Epithelial cell of prostate (primary cell): ENCODE results near the gene TUBA1A.
A peak's percentile ranks its signal among the peaks of the same experiment; 100 is the strongest.
"Not testable (repeated sequence)": the region's sequence is repeated elsewhere in the genome, so short reads cannot be mapped to it uniquely, and the experiment has no call there.

Source experiments
- DNase-seq: peaks from one replicate; pipeline ENCODE4 v3.0.0-alpha.2; 2011; ENCODE audit warnings: low read depth, low spot score
- H3K27ac ChIP-seq: fragments of 450-650 bp; 2 replicates; pipeline ENCODE4 v1.5.1; 2017; ENCODE audit warnings: mild to moderate bottlenecking

Gene TUBA1A

GRCh38 chr12:49201595-49202295, 12.9 kb upstream of the TUBA1A start:
- H3K27ac ChIP-seq, result peak overlapping the region; percentile 36
- no peak for DNase-seq

- DNase-seq, result no peak
- peak overlapping the region; percentile 36 for H3K27ac ChIP-seq
Observed at GRCh38 chr12:49200919-49201594, 12.2 kb upstream of the TUBA1A start.

- no peak overlapping the region for H3K27ac ChIP-seq
- DNase-seq, result no peak
Observed at GRCh38 chr12:49198431-49199155, 9.7 kb upstream of the TUBA1A start.

- DNase-seq, result no peak
- H3K27ac ChIP-seq, result no peak overlapping the region
Observed at GRCh38 chr12:49197256-49197655, 8.4 kb upstream of the TUBA1A start.

GRCh38 chr12:49195736-49196135, 6.9 kb upstream of the TUBA1A start:
- no peak for DNase-seq
- H3K27ac ChIP-seq, result no peak overlapping the region

- not testable (repeated sequence) for H3K27ac ChIP-seq, DNase-seq
Observed at GRCh38 chr12:49193746-49194145, 4.9 kb upstream of the TUBA1A start.

- not testable (repeated sequence) for H3K27ac ChIP-seq, DNase-seq
Observed at GRCh38 chr12:49191498-49191897, 2.6 kb upstream of the TUBA1A start.

GRCh38 chr12:49190974-49191373, 2.1 kb upstream of the TUBA1A start:
- no peak overlapping the region for H3K27ac ChIP-seq
- DNase-seq, result no peak

- no peak overlapping the region for H3K27ac ChIP-seq
- no peak for DNase-seq
Observed at GRCh38 chr12:49189731-49190716, 1.1 kb upstream of the TUBA1A start.

GRCh38 chr12:49188201-49188915, 522 bp downstream of the TUBA1A start:
- peak overlapping the region; percentile 64 for H3K27ac ChIP-seq
- DNase-seq, result no peak

GRCh38 chr12:49187184-49187583, 1.7 kb downstream of the TUBA1A start:
- H3K27ac ChIP-seq, result no peak overlapping the region
- no peak for DNase-seq

- not testable (repeated sequence) for DNase-seq, H3K27ac ChIP-seq
Observed at GRCh38 chr12:49186307-49186706, 2.6 kb downstream of the TUBA1A start.

- not testable (repeated sequence) for H3K27ac ChIP-seq, DNase-seq
Observed at GRCh38 chr12:49184697-49185096, 4.2 kb downstream of the TUBA1A start.

- H3K27ac ChIP-seq, DNase-seq: not testable (repeated sequence)
Observed at GRCh38 chr12:49183214-49183950, 5.5 kb downstream of the TUBA1A start.

- no peak for DNase-seq
Observed at GRCh38 chr12:49174218-49174617, 14.7 kb downstream of the TUBA1A start.

GRCh38 chr12:49170924-49171323, 18.0 kb downstream of the TUBA1A start:
- DNase-seq, result no peak

More at GRCh38 chr12:49174218-49174617, 14.7 kb downstream of the TUBA1A start:
- no peak overlapping the region for H3K27ac ChIP-seq

GRCh38 chr12:49165114-49165513, 23.8 kb downstream of the TUBA1A start:
- DNase-seq, result no peak
- H3K27ac ChIP-seq, result no peak overlapping the region

More at GRCh38 chr12:49170924-49171323, 18.0 kb downstream of the TUBA1A start:
- no peak overlapping the region for H3K27ac ChIP-seq

- not testable (repeated sequence) for DNase-seq, H3K27ac ChIP-seq
Observed at GRCh38 chr12:49161901-49162300, 27.0 kb downstream of the TUBA1A start.
